Brain microvascular endothelial cell (primary cell): ENCODE data around the gene METTL27.
"Not testable (repeated sequence)": the region's sequence is repeated elsewhere in the genome, so short reads cannot be mapped to it uniquely, and the experiment has no call there.

ENCODE experiments used
- DNase-seq: peaks from one replicate; pipeline ENCODE4 v3.0.0-alpha.2; 2020
- H3K27ac ChIP-seq: fragments of 250-450 bp; sonication (Bioruptor Pico); 2 replicates; pipeline ENCODE4 v1.5.1; 2020; ENCODE audit warnings: mild to moderate bottlenecking, moderate library complexity
- H3K27me3 ChIP-seq: fragments of 250-450 bp; sonication (Bioruptor Pico); replicated peaks from 2 replicates; pipeline ENCODE4 v1.5.1; 2020; ENCODE audit warnings: mild to moderate bottlenecking
- H3K36me3 ChIP-seq: fragments of 250-450 bp; sonication (Bioruptor Pico); replicated peaks from 2 replicates; pipeline ENCODE4 v1.5.1; 2020; ENCODE audit warnings: mild to moderate bottlenecking
- H3K4me3 ChIP-seq: 2 replicates; pipeline ENCODE4 v1.5.1; 2011; ENCODE audit warnings: low read depth, mild to moderate bottlenecking, control low read depth, low read length, moderate library complexity
- CTCF ChIP-seq: IDR thresholded peaks from 2 replicates; pipeline ENCODE4 v1.5.1; 2011; ENCODE audit warnings: low read depth, mild to moderate bottlenecking, moderate library complexity, low read length, control low read depth, inconsistent platforms; ENCODE audit errors: missing control alignments
- in situ Hi-C: cut with HindIII; loops from 2 replicates; pipeline ENCODE4 v1.10.0; 2017; ENCODE audit warnings: low sequenced_read_pairs, low pct_ligation_motif_present

Gene METTL27

GRCh38 chr7:73799282-73800141 is 42.8 kb downstream of the METTL27 start:
- H3K27me3 ChIP-seq: no peaks in the 10 kb centered on the region
- TF ChIP-seq CTCF: no peak
- H3K4me3 ChIP-seq: no peak overlapping the region
- H3K27ac ChIP-seq: no peak overlapping the region
- in situ Hi-C loops: no loop called here
- no peak for DNase-seq
- no peaks in the 10 kb centered on the region for H3K36me3 ChIP-seq

- DNase-seq, H3K27ac ChIP-seq, H3K27me3 ChIP-seq, H3K36me3 ChIP-seq, in situ Hi-C loops, H3K4me3 ChIP-seq: not testable (repeated sequence)
Measured at GRCh38 chr7:73797176-73797575, 45.1 kb downstream of the METTL27 start.

- in situ Hi-C loops, H3K4me3 ChIP-seq, H3K36me3 ChIP-seq, H3K27me3 ChIP-seq, H3K27ac ChIP-seq, DNase-seq: not testable (repeated sequence)
Measured at GRCh38 chr7:73796656-73797055, 45.7 kb downstream of the METTL27 start.

- DNase-seq, in situ Hi-C loops, H3K27me3 ChIP-seq, H3K27ac ChIP-seq, H3K36me3 ChIP-seq, H3K4me3 ChIP-seq: not testable (repeated sequence)
Measured at GRCh38 chr7:73795188-73795587, 47.1 kb downstream of the METTL27 start.

GRCh38 chr7:73791170-73791690 is 51.1 kb downstream of the METTL27 start:
- H3K27me3 ChIP-seq, H3K27ac ChIP-seq, H3K36me3 ChIP-seq, DNase-seq, H3K4me3 ChIP-seq, in situ Hi-C loops: not testable (repeated sequence)

GRCh38 chr7:73789051-73789450 is 53.3 kb downstream of the METTL27 start:
- no peak overlapping the region for H3K4me3 ChIP-seq
- in situ Hi-C loops: no loop called here
- no peak for TF ChIP-seq CTCF
- no peak for DNase-seq
- H3K36me3 ChIP-seq: no peaks in the 10 kb centered on the region
- no peaks in the 10 kb centered on the region for H3K27me3 ChIP-seq
- no peak overlapping the region for H3K27ac ChIP-seq

- H3K36me3 ChIP-seq, H3K4me3 ChIP-seq, H3K27me3 ChIP-seq, in situ Hi-C loops, H3K27ac ChIP-seq, DNase-seq: not testable (repeated sequence)
Measured at GRCh38 chr7:73787786-73788048, 54.6 kb downstream of the METTL27 start.

- DNase-seq: no peak
- Histone ChIP-seq H3K4me3 (no peak overlapping the region), H3K27me3 (no peaks in the 10 kb centered on the region), H3K27ac (no peak overlapping the region), H3K36me3 (no peaks in the 10 kb centered on the region)
- in situ Hi-C loops: no loop called here
- no peak for TF ChIP-seq CTCF
Measured at GRCh38 chr7:73786588-73786987, 55.7 kb downstream of the METTL27 start.
